Colonic mucosa (tissue), 4 donors: ENCODE results near the gene HS3ST1. TPM values are rescaled to one million over a fixed set of nuclear protein-coding genes. Genes with fewer than 3 reads are reported as not detected.

Source experiments
- DNase-seq: peaks from one replicate; pipeline ENCODE4 v3.0.0-alpha.2; 2020
- H3K27ac ChIP-seq: fragments of 200-600 bp; one replicate; pipeline ENCODE4 v1.8.0; 2021
- H3K27me3 ChIP-seq: fragments of 200-600 bp; one replicate; pipeline ENCODE4 v1.8.0; 2021
- H3K36me3 ChIP-seq: fragments of 200-600 bp; one replicate; pipeline ENCODE4 v1.8.0; 2021
- H3K4me1 ChIP-seq: fragments of 200-600 bp; one replicate; pipeline ENCODE4 v1.8.0; 2021; ENCODE audit warnings: mild to moderate bottlenecking
- H3K4me3 ChIP-seq: fragments of 200-600 bp; one replicate; pipeline ENCODE4 v1.8.0; 2021
- H3K9ac ChIP-seq, 2 donors: one replicate each; pipeline ENCODE4 v1.7.0; 2013; ENCODE audit warnings: control low read depth in 2 of 2, low read depth in 2 of 2, low read length in 2 of 2
- H3K9me3 ChIP-seq: fragments of 200-600 bp; one replicate; pipeline ENCODE4 v1.8.0; 2021
- intact Hi-C: fragments of 100-400 bp; cut with DNase I; formaldehyde crosslinking; loops from one replicate; pipeline ENCODE4 v1.14.1; 2022
- total RNA-seq, 2 donors: library from RNA; stranded (reverse); fragmentation: NEBNext Ultra II Directional in 1 of 2; extraction: Animal tissue kit (Norgen Biotek cat#: 25700) in 1 of 2; gene quantifications; one replicate each; pipeline ENCODE4 v1.2.1, GENCODE V29; 2021
- TF ChIP-seq, protein P1 (sequence below): fragments of 200-600 bp; IDR thresholded peaks from one replicate; pipeline ENCODE4 v1.8.0; 2022; ENCODE audit warnings: antibody characterized with exemption, mild to moderate bottlenecking
- donor health status: healthy.
- donor health status: DM: no; HTN: no; CAD: no.
- donor health status: DM: no; HTN: no; CAD: no.

Gene HS3ST1
- total RNA-seq, 2 donors from 2014 or later, result 6.6 to 7.6 TPM

- Histone ChIP-seq H3K27me3 (no peaks in the 10 kb centered on the region), H3K4me3 (no peak overlapping the region), H3K9me3 (no peaks in the 10 kb centered on the region), H3K36me3 (no peaks in the 10 kb centered on the region), H3K4me1 (no peaks in the 10 kb centered on the region), H3K9ac (no peak overlapping the region), H3K27ac (no peak overlapping the region)
- TF ChIP-seq, protein P1, sequence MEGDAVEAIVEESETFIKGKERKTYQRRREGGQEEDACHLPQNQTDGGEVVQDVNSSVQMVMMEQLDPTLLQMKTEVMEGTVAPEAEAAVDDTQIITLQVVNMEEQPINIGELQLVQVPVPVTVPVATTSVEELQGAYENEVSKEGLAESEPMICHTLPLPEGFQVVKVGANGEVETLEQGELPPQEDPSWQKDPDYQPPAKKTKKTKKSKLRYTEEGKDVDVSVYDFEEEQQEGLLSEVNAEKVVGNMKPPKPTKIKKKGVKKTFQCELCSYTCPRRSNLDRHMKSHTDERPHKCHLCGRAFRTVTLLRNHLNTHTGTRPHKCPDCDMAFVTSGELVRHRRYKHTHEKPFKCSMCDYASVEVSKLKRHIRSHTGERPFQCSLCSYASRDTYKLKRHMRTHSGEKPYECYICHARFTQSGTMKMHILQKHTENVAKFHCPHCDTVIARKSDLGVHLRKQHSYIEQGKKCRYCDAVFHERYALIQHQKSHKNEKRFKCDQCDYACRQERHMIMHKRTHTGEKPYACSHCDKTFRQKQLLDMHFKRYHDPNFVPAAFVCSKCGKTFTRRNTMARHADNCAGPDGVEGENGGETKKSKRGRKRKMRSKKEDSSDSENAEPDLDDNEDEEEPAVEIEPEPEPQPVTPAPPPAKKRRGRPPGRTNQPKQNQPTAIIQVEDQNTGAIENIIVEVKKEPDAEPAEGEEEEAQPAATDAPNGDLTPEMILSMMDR, result no peak
- intact Hi-C loops, result no loop called here
- DNase-seq, result no peak
Observed at GRCh38 chr4:11416071-11416766, 12.5 kb downstream of the HS3ST1 start.

DNA sequence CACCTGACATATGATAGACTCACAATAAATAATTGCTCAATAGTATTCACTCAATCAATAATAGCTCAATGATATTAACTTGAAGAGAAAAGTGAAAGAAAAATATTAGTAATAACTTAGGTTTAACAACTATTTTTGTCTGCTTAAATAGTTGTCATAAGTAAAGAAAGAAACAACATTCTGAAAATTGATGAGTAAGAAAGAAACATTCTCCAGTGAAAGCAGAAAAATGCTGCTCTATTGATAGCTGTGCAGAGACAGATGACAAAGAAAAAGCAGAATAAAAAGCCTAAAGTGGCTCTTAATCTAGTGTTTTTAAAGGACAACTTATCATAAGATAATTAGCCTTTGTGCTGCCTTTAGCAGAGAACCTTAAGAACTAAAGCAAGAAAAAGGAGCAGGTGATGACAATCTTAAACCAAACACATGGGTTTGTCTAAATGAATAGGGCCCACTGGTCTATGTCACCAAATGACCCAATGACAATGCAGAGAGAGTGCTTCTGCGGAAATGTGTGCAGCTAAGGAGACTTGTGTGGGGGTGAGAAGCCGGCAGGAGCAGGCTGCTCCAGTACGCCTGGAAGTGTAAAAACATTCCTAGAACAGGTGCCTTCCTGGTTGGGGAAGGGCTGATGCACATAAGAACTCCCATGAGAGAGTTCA lies 13.2 kb downstream of the HS3ST1 start:
- Histone ChIP-seq H3K4me1 (no peaks in the 10 kb centered on the region), H3K9me3 (no peaks in the 10 kb centered on the region), H3K36me3 (no peaks in the 10 kb centered on the region), H3K9ac (no peak overlapping the region), H3K27ac (no peak overlapping the region), H3K4me3 (no peak overlapping the region), H3K27me3 (no peaks in the 10 kb centered on the region)
- TF ChIP-seq, protein P1, result no peak
- intact Hi-C loops, result no loop called here
- no peak for DNase-seq

DNA sequence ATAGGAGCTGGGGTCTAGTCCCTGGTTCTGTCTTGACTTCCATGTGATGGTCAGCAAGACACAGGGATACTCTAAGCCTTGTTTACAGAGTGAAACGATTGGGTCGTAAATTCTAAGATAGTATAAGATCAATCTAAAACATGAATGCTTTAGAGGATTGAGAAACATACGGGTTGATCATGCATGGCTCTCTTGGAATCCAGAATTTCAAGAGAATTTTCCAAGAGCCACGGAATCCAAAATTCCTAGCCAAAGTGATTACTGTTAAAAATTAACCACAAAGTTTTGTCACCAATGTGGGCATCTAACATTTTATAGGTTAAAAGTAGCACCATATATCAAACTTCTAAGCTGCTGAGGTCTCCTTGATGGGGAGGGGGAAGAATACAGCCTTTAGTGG lies 16.5 kb downstream of the HS3ST1 start:
- Histone ChIP-seq H3K36me3 (no peaks in the 10 kb centered on the region), H3K27ac (no peak overlapping the region), H3K27me3 (no peaks in the 10 kb centered on the region), H3K4me1 (no peaks in the 10 kb centered on the region), H3K9me3 (no peaks in the 10 kb centered on the region), H3K4me3 (no peak overlapping the region), H3K9ac (no peak overlapping the region)
- DNase-seq, result no peak
- TF ChIP-seq, protein P1, result no peak
- intact Hi-C loops, result no loop called here

- H3K27ac ChIP-seq, result no peak overlapping the region
- H3K27me3 ChIP-seq, result no peaks in the 10 kb centered on the region
- no peaks in the 10 kb centered on the region for H3K4me1 ChIP-seq
- H3K9me3 ChIP-seq, result no peaks in the 10 kb centered on the region
- H3K9ac ChIP-seq, result no peak overlapping the region
- no peak for DNase-seq
- intact Hi-C loops, result no loop called here
- TF ChIP-seq, protein P1, result no peak
- no peak overlapping the region for H3K4me3 ChIP-seq
- H3K36me3 ChIP-seq, result no peaks in the 10 kb centered on the region
Observed at GRCh38 chr4:11409632-11410031, 19.1 kb downstream of the HS3ST1 start.

DNA sequence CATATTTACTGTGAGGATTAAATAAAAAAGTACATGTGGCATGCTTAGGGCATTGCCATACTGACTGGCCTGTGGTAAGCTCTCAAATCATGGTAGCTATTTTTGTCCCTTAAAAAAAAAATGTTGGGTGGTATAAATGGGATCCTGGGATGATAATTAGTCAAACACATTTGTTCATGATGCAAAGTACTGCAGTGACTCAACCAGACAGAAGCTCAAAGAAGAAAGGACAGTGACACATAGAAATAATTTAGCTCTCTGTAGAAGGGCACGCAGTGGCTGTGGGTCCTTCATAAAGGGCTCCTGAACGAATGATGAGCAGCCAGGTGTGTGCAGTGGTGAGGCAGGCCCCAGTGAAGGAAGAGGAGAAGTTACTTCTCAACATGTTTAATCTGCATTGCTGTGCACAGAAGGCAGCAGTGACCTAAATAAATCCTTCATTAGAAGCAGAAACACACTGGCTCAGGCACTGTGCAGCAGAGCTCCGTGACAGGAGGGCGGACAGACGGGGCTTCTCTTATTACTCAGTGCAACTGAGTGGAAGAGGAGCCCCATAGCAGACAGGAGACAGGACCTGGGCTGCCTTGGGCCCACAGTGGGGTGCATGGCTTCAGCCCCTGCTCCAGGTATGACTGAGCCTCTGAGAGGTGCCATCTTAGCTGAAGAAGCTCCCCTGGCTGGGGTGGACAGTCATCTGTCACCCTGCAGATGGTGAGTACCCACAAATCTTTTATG lies 20.3 kb downstream of the HS3ST1 start:
- no peaks in the 10 kb centered on the region for H3K9me3 ChIP-seq
- TF ChIP-seq, protein P1, result no peak
- no peak overlapping the region for H3K9ac ChIP-seq
- H3K4me1 ChIP-seq, result no peaks in the 10 kb centered on the region
- no peaks in the 10 kb centered on the region for H3K36me3 ChIP-seq
- no peaks in the 10 kb centered on the region for H3K27me3 ChIP-seq
- no peak overlapping the region for H3K27ac ChIP-seq
- intact Hi-C loops, result no loop called here
- H3K4me3 ChIP-seq, result no peak overlapping the region
- DNase-seq, result no peak
